ENCODE data around the gene MMP12. TPM values are rescaled to one million over a fixed set of nuclear protein-coding genes. Genes with fewer than 3 reads are reported as not detected.

The MMP12 gene
- total and polyA plus RNA-seq, 2 donors (not counting 3 experiments of a cell fraction or from before 2014, with no cell fraction given), result not detected

DNA sequence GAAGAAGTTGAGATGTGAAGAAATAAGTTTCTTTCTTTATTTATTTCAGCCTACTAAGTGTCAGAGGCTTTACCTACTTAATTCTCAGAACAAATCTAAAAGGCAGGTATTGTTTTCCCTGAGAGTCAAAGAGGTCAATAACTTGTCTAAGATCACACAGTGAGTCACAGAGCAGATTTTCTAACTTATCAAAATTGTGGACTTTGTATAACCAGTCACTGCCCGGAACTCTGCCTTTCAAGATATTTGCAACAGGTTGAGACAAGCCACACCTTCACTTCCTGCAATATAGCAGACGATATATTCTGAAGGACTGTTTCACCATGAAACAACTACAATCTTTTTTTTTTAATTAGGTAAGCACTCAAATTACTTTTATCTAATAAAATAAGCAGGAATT is 20.8 kb downstream of the MMP12 start:
- FAIRE-seq (no peak), DNase-seq (ENCODE audit: low read depth, low spot score) (no peak)
- dilution Hi-C loops (cut with MboI; ENCODE audit: extremely low pct_ligation_motif_present, low sequenced_read_pairs), result no loop called here
- TF ChIP-seq EZH2 (IDR thresholded peaks at IDR 0.05; ENCODE audit: borderline replicate concordance, low read depth, low read length, severe bottlenecking) (no peak), POLR2AphosphoS5 (IDR thresholded peaks at IDR 0.05; ENCODE audit: insufficient read depth, low read depth, low read length) (no peak), MYC (IDR thresholded peaks at IDR 0.05; ENCODE audit: low read depth, low read length) (no peak), JUN (IDR thresholded peaks at IDR 0.05; ENCODE audit: borderline replicate concordance, insufficient read depth, insufficient read length, low read depth) (no peak), POLR2A (IDR thresholded peaks at IDR 0.05; ENCODE audit: low read depth, low read length) (no peak), FOS (IDR thresholded peaks at IDR 0.05; ENCODE audit: borderline replicate concordance, insufficient read depth, low read length) (no peak), GATA2 (IDR thresholded peaks at IDR 0.05; ENCODE audit: insufficient read depth, insufficient read length, low read depth, low read length) (no peak)
- TF ChIP-seq, protein P1, sequence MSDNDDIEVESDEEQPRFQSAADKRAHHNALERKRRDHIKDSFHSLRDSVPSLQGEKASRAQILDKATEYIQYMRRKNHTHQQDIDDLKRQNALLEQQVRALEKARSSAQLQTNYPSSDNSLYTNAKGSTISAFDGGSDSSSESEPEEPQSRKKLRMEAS (IDR thresholded peaks at IDR 0.05; ENCODE audit: insufficient read depth, insufficient read length), result no peak
- TF ChIP-seq, protein P2, sequence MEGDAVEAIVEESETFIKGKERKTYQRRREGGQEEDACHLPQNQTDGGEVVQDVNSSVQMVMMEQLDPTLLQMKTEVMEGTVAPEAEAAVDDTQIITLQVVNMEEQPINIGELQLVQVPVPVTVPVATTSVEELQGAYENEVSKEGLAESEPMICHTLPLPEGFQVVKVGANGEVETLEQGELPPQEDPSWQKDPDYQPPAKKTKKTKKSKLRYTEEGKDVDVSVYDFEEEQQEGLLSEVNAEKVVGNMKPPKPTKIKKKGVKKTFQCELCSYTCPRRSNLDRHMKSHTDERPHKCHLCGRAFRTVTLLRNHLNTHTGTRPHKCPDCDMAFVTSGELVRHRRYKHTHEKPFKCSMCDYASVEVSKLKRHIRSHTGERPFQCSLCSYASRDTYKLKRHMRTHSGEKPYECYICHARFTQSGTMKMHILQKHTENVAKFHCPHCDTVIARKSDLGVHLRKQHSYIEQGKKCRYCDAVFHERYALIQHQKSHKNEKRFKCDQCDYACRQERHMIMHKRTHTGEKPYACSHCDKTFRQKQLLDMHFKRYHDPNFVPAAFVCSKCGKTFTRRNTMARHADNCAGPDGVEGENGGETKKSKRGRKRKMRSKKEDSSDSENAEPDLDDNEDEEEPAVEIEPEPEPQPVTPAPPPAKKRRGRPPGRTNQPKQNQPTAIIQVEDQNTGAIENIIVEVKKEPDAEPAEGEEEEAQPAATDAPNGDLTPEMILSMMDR (IDR thresholded peaks at IDR 0.05; ENCODE audit: extremely low read depth in 1 of 2, insufficient read depth in 1 of 2, low read depth in 1 of 2, low read length in 2 of 2), result no peak
- Histone ChIP-seq H2AFZ (ENCODE audit: low read depth, low read length) (no peak overlapping the region), H3K4me3 (replicated peaks in 1 of 3; ENCODE audit: insufficient read depth in 1 of 3, low read depth in 1 of 3, low read length in 3 of 3) (no peak overlapping the region), H3K79me2 (ENCODE audit: control insufficient read depth, insufficient read depth, low read length) (no peaks in the 10 kb centered on the region), H3K4me2 (ENCODE audit: insufficient read depth, low read length) (no peak overlapping the region), H4K20me1 (replicated peaks; ENCODE audit: control insufficient read depth, extremely low read depth, insufficient read depth, low read length) (no peaks in the 10 kb centered on the region), H3K9me1 (replicated peaks; ENCODE audit: control insufficient read depth, extremely low read depth, insufficient read depth, low read length) (no peaks in the 10 kb centered on the region), H3K27me3 (ENCODE audit: control insufficient read depth in 2 of 2, insufficient read depth in 2 of 2, low read length in 2 of 2) (peaks cover 3 to 11% of the 10 kb centered on the region in 2 experiments), H3K9ac (replicated peaks; ENCODE audit: extremely low read depth, insufficient read depth, low read length) (no peak overlapping the region), H3K27ac (ENCODE audit: insufficient read depth, low read depth, low read length) (no peak overlapping the region), H3K9me3 (replicated peaks; ENCODE audit: control insufficient read depth, insufficient read depth, low read length) (no peaks in the 10 kb centered on the region), H3K36me3 (ENCODE audit: control insufficient read depth in 2 of 2, extremely low read depth in 1 of 2, insufficient read depth in 2 of 2, low read length in 2 of 2) (no peaks in the 10 kb centered on the region), H3K4me1 (ENCODE audit: control insufficient read depth, extremely low read depth, insufficient read depth, low read length) (no peaks in the 10 kb centered on the region)
- ChIA-PET POLR2A (no interaction called here), CTCF (no interaction called here)
- intact Hi-C loops (cut with micrococcal nuclease), result no loop called here
- no TSS peak for BruUV-seq (replicated peaks)
